ENCODE data around the gene NLGN3.

GRCh38 chrX:71167031-71167781 lies 22.6 kb downstream of the NLGN3 start:
- TF ChIP-seq POLR2A (IDR thresholded peaks at IDR 0.05), result no peak
- TF ChIP-seq CTCF (IDR thresholded peaks at IDR 0.05), result no peak
- TF ChIP-seq POLR2AphosphoS5 (IDR thresholded peaks at IDR 0.05), result no peak
- no peak for TF ChIP-seq EP300 (IDR thresholded peaks at IDR 0.05)
